Keratinocyte (primary cell): ENCODE data around the gene LHFPL2. TPM values are rescaled to one million over a fixed set of nuclear protein-coding genes. Genes with fewer than 3 reads are reported as not detected.

Experiments
- DNase-seq: peaks from one replicate; pipeline ENCODE4 v3.0.0-alpha.2; 2011; ENCODE audit warnings: low read depth, missing footprints, low spot score
- FAIRE-seq: peaks from 2 replicates; lab custom pipeline; 2011; peaks lifted over from hg19 to GRCh38; lab: Jason Lieb, UNC
- H2AFZ ChIP-seq: 2 replicates; pipeline ENCODE4 v1.6.0; 2012; ENCODE audit warnings: low read length, control low read depth, inconsistent platforms; ENCODE audit not compliant: control insufficient read depth
- H3K27ac ChIP-seq: 2 replicates; pipeline ENCODE4 v1.5.1; 2011; ENCODE audit warnings: low read length; ENCODE audit not compliant: control insufficient read depth, insufficient read depth
- H3K27me3 ChIP-seq: 3 replicates; pipeline ENCODE4 v1.6.0; 2011; ENCODE audit warnings: low read length; ENCODE audit not compliant: control insufficient read depth, insufficient read depth; ENCODE audit errors: extremely low read depth
- H3K36me3 ChIP-seq, 2 experiments: 2 replicates in 1 of 2; 3 replicates in 1 of 2; pipeline ENCODE4 v1.5.1; 2011; ENCODE audit warnings: low read length in 2 of 2, mild to moderate bottlenecking in 1 of 2; ENCODE audit not compliant: control insufficient read depth in 2 of 2, insufficient read depth in 2 of 2; ENCODE audit errors: extremely low read depth in 1 of 2
- H3K4me1 ChIP-seq: 3 replicates; pipeline ENCODE4 v1.5.1; 2011; ENCODE audit warnings: low read length; ENCODE audit not compliant: control insufficient read depth, insufficient read depth; ENCODE audit errors: extremely low read depth
- H3K4me2 ChIP-seq: 3 replicates; pipeline ENCODE4 v1.6.0; 2011; ENCODE audit warnings: low read depth, low read length; ENCODE audit not compliant: control insufficient read depth, insufficient read depth; ENCODE audit errors: extremely low read depth
- H3K4me3 ChIP-seq, 3 experiments: fragments of 200-600 bp in 1 of 3; sonication (generic) in 1 of 3; 2 replicates in 2 of 3; 3 replicates in 1 of 3; pipeline ENCODE4 v1.5.1; 2011 to 2016; ENCODE audit warnings: low read length in 3 of 3, mild to moderate bottlenecking in 3 of 3, control low read depth in 2 of 3, inconsistent platforms in 1 of 3, low read depth in 1 of 3, mixed read lengths in 1 of 3, mixed run types in 1 of 3, moderate library complexity in 1 of 3; ENCODE audit not compliant: control insufficient read depth in 2 of 3, insufficient read depth in 2 of 3; ENCODE audit errors: extremely low read depth in 1 of 3
- H3K79me2 ChIP-seq: 2 replicates; pipeline ENCODE4 v1.6.0; 2012; ENCODE audit warnings: low read length; ENCODE audit not compliant: control insufficient read depth, insufficient read depth
- H3K9ac ChIP-seq: 3 replicates; pipeline ENCODE4 v1.6.0; 2011; ENCODE audit warnings: low read length; ENCODE audit not compliant: control insufficient read depth, insufficient read depth; ENCODE audit errors: extremely low read depth
- H3K9me1 ChIP-seq: 3 replicates; pipeline ENCODE4 v1.6.0; 2011; ENCODE audit warnings: low read length; ENCODE audit not compliant: control insufficient read depth, insufficient read depth; ENCODE audit errors: extremely low read depth
- H3K9me3 ChIP-seq: 2 replicates; pipeline ENCODE4 v1.5.1; 2012; ENCODE audit warnings: low read depth, low read length; ENCODE audit not compliant: control insufficient read depth
- H4K20me1 ChIP-seq: 3 replicates; pipeline ENCODE4 v1.6.0; 2011; ENCODE audit warnings: low read length; ENCODE audit not compliant: control insufficient read depth, insufficient read depth; ENCODE audit errors: extremely low read depth
- EZH2 ChIP-seq: IDR thresholded peaks from one replicate; pipeline ENCODE4 v1.6.1; 2012; ENCODE audit warnings: inconsistent platforms, mild to moderate bottlenecking, low read length, moderate library complexity
- dilution Hi-C: fragments of 300-500 bp; cut with MboI; formaldehyde crosslinking; loops from one replicate; pipeline ENCODE4 v1.7.0; 2020; ENCODE audit warnings: low sequenced_read_pairs; ENCODE audit not compliant: extremely low pct_ligation_motif_present
- polyA plus RNA-seq, 5 experiments: library from polyadenylated mRNA; depleted of rRNA in 3 of 5; stranded (reverse) in 3 of 5; stranded (forward) in 1 of 5; unstranded in 1 of 5; fragments of >200 nt; gene quantifications; 1 replicate in 1 of 5; 2 replicates in 3 of 5; 3 replicates in 1 of 5; pipeline versions ENCODE4 v1.2.1 to v1.2.3, GENCODE V29; 2011 to 2012; ENCODE audit warnings: missing spikeins in 2 of 5, low read depth in 1 of 5, low replicate concordance in 1 of 5
- TF ChIP-seq, protein P1 (sequence below), 3 experiments: IDR thresholded peaks in 1 of 3; conservative IDR thresholded peaks in 1 of 3; optimal IDR thresholded peaks in 1 of 3; 2 replicates in 2 of 3; 3 replicates in 1 of 3; pipeline versions ENCODE3 to v1.5.1; 2011; ENCODE audit warnings: low read length in 3 of 3, mild to moderate bottlenecking in 3 of 3, moderate library complexity in 2 of 3, control low read depth in 1 of 3, inconsistent platforms in 1 of 3; ENCODE audit not compliant: insufficient read depth in 2 of 3; ENCODE audit errors: extremely low read depth in 1 of 3

The LHFPL2 gene
- polyA plus RNA-seq, 1 donor (not counting 4 experiments of a cell fraction or from before 2014, with no cell fraction given) = 11.4 TPM

GRCh38 chr5:78497573-78498533 lies 150.7 kb downstream of the LHFPL2 start:
- FAIRE-seq = no peak
- Histone ChIP-seq H2AFZ (no peak overlapping the region), H3K79me2 (peaks cover 12% of the 10 kb centered on the region)

DNA sequence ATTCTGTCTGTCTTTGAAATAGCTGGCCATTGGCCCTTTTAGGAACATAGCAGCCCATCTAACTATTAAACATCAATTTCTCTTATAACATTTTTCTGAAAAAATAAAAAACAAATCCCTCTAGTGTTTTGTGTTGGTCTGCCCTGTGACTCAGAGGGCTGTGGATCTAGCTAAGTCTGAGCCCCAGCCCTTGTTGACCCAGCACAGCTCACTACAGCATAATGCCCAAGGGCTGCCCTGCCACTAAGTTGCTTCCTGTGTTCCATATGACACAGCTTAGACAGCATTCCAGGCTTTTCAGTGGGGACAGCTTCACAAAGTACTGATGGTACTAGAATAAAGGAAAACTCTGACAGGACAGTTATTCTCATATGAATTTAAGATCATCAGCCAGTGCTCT lies 152.2 kb downstream of the LHFPL2 start:
- no peak for FAIRE-seq
- H4K20me1 ChIP-seq = no peaks in the 10 kb centered on the region
- no peak overlapping the region for H2AFZ ChIP-seq
- peaks cover 9% of the 10 kb centered on the region for H3K4me1 ChIP-seq
- no peak overlapping the region for H3K9ac ChIP-seq
- peaks cover 5 to 7% of the 10 kb centered on the region in 2 experiments for H3K36me3 ChIP-seq
- H3K9me3 ChIP-seq = no peaks in the 10 kb centered on the region
- peaks cover 2% of the 10 kb centered on the region for H3K9me1 ChIP-seq
- H3K4me2 ChIP-seq = no peak overlapping the region
- no peaks in the 10 kb centered on the region for H3K27me3 ChIP-seq
- TF ChIP-seq EZH2 = no peak
- TF ChIP-seq, protein P1, sequence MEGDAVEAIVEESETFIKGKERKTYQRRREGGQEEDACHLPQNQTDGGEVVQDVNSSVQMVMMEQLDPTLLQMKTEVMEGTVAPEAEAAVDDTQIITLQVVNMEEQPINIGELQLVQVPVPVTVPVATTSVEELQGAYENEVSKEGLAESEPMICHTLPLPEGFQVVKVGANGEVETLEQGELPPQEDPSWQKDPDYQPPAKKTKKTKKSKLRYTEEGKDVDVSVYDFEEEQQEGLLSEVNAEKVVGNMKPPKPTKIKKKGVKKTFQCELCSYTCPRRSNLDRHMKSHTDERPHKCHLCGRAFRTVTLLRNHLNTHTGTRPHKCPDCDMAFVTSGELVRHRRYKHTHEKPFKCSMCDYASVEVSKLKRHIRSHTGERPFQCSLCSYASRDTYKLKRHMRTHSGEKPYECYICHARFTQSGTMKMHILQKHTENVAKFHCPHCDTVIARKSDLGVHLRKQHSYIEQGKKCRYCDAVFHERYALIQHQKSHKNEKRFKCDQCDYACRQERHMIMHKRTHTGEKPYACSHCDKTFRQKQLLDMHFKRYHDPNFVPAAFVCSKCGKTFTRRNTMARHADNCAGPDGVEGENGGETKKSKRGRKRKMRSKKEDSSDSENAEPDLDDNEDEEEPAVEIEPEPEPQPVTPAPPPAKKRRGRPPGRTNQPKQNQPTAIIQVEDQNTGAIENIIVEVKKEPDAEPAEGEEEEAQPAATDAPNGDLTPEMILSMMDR (optimal IDR thresholded peaks at IDR 0.05 in 1 of 3, IDR thresholded peaks at IDR 0.05 in 1 of 3, conservative IDR thresholded peaks at IDR 0.05 in 1 of 3; ENCODE audit: extremely low read depth in 1 of 3, insufficient read depth in 2 of 3, low read length in 3 of 3) = no peak
- dilution Hi-C loops = no loop called here
- DNase-seq = no peak
- H3K79me2 ChIP-seq = peaks cover 12% of the 10 kb centered on the region
- H3K27ac ChIP-seq = no peak overlapping the region
- H3K4me3 ChIP-seq = no peak overlapping the region

More at GRCh38 chr5:78497573-78498533, 150.7 kb downstream of the LHFPL2 start:
- no peak overlapping the region for H3K4me2 ChIP-seq
- no peak overlapping the region for H3K27ac ChIP-seq
- peaks cover 4% of the 10 kb centered on the region for H3K9me1 ChIP-seq
- H3K4me1 ChIP-seq = peaks cover 18% of the 10 kb centered on the region
- no peaks in the 10 kb centered on the region for H4K20me1 ChIP-seq
- H3K4me3 ChIP-seq = no peak overlapping the region
- dilution Hi-C loops = no loop called here
- DNase-seq = no peak
- H3K9ac ChIP-seq = no peak overlapping the region
- no peaks in the 10 kb centered on the region for H3K27me3 ChIP-seq
- TF ChIP-seq, protein P1 (optimal IDR thresholded peaks at IDR 0.05 in 1 of 3, IDR thresholded peaks at IDR 0.05 in 1 of 3, conservative IDR thresholded peaks at IDR 0.05 in 1 of 3; ENCODE audit: extremely low read depth in 1 of 3, insufficient read depth in 2 of 3, low read length in 3 of 3) = no peak
- TF ChIP-seq EZH2 = no peak
- peaks cover 5 to 7% of the 10 kb centered on the region in 2 experiments for H3K36me3 ChIP-seq
- H3K9me3 ChIP-seq = no peaks in the 10 kb centered on the region
